Neural crest cell (in vitro differentiated cells): ENCODE results near the gene CRHR2. TPM values are rescaled to one million over a fixed set of nuclear protein-coding genes. Genes with fewer than 3 reads are reported as not detected.

Source experiments
- DNase-seq: peaks from one replicate; pipeline ENCODE4 v3.0.0; 2021; ENCODE audit warnings: low read depth, mixed read lengths, low spot score
- H3K27ac Mint-ChIP-seq: one replicate; pipeline ENCODE4 v1.8.0; 2021; ENCODE audit warnings: mild to moderate bottlenecking, mixed read lengths; ENCODE audit not compliant: unreplicated experiment
- H3K27me3 Mint-ChIP-seq: 2 replicates; pipeline ENCODE4 v1.8.0; 2021; ENCODE audit warnings: low read depth, mild to moderate bottlenecking, mixed read lengths
- H3K36me3 Mint-ChIP-seq: 2 replicates; pipeline ENCODE4 v1.8.0; 2021; ENCODE audit warnings: low read depth, mild to moderate bottlenecking, mixed read lengths
- H3K4me1 Mint-ChIP-seq: 2 replicates; pipeline ENCODE4 v1.8.0; 2021; ENCODE audit warnings: mixed read lengths
- H3K4me3 Mint-ChIP-seq: one replicate; pipeline ENCODE4 v1.8.0; 2021; ENCODE audit warnings: mild to moderate bottlenecking, mixed read lengths
- H3K9me3 Mint-ChIP-seq: 2 replicates; pipeline ENCODE4 v1.8.0; 2021; ENCODE audit warnings: mixed read lengths
- total RNA-seq: library from RNA; stranded (reverse); gene quantifications from 2 replicates; pipeline ENCODE4 v1.2.1, GENCODE V29; 2021
- TF ChIP-seq, protein P1 (sequence below): fragments of 200-600 bp; sonication (generic); conservative IDR thresholded peaks from 2 replicates; pipeline ENCODE4 v1.5.0; 2021; ENCODE audit warnings: antibody characterized with exemption, mild to moderate bottlenecking

The CRHR2 gene
- total RNA-seq, 1 donor from 2014 or later = not detected

DNA sequence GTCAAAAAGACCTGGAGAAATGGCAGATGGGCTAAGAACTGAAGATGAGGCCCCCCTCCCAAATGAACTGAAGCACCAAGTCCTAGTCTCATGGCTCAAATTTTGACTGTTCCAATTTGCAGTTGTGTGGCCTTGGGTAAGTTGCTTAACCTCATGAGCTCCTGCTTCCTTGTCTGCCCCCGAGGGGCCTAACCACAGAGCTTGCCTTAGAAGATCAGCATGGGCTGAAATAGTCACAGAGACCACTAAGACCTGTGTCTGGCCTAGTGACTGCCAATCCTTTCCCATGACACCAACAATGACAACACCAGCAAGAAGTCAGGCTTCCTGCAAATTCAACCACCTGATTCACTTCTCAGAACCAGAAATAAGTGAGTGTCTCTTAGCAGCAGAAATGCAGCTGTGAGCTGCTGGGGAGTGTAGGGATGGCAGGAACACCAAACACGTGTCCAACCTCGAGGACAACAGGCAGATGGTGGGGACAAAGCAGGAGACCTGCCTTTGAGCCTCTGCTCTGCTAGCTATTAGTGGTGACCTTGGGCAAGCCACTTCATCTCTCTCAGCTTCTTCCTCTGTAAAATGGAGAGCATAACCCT lies 23.7 kb downstream of the CRHR2 start:
- Mint-ChIP-seq H3K4me1 (no peaks in the 10 kb centered on the region), H3K36me3 (peaks cover 3% of the 10 kb centered on the region), H3K27ac (no peak overlapping the region)

DNA sequence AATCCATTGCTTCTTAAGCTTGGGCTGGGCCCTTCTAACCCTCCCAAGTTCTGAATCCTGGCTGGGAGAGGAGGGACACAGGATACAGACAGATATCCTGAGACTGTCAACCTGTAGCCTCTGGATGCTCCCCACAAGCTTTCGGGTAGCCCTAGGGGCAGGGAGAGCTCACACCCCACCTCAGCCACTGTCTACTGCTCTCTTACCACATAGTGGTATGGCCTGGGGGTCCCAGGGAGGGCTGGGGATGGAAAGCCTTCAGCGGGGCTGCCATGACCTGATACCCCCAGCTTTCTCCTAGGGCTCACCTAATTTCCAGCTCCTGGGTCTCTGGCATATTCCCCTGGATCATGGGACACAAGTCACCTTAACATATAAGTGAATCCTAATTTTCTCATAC lies 25.1 kb downstream of the CRHR2 start:
- H3K9me3 Mint-ChIP-seq = no peaks in the 10 kb centered on the region
- no peaks in the 10 kb centered on the region for H3K27me3 Mint-ChIP-seq
- H3K27ac Mint-ChIP-seq = peak overlapping the region; percentile 53
- DNase-seq = no peak
- H3K36me3 Mint-ChIP-seq = peaks cover 3% of the 10 kb centered on the region
- TF ChIP-seq, protein P1, sequence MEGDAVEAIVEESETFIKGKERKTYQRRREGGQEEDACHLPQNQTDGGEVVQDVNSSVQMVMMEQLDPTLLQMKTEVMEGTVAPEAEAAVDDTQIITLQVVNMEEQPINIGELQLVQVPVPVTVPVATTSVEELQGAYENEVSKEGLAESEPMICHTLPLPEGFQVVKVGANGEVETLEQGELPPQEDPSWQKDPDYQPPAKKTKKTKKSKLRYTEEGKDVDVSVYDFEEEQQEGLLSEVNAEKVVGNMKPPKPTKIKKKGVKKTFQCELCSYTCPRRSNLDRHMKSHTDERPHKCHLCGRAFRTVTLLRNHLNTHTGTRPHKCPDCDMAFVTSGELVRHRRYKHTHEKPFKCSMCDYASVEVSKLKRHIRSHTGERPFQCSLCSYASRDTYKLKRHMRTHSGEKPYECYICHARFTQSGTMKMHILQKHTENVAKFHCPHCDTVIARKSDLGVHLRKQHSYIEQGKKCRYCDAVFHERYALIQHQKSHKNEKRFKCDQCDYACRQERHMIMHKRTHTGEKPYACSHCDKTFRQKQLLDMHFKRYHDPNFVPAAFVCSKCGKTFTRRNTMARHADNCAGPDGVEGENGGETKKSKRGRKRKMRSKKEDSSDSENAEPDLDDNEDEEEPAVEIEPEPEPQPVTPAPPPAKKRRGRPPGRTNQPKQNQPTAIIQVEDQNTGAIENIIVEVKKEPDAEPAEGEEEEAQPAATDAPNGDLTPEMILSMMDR = no peak
- H3K4me3 Mint-ChIP-seq = no peak overlapping the region
- H3K4me1 Mint-ChIP-seq = no peaks in the 10 kb centered on the region

More for the DNA sequence above, 23.7 kb downstream of the CRHR2 start:
- Mint-ChIP-seq H3K4me3 (no peak overlapping the region), H3K27me3 (no peaks in the 10 kb centered on the region), H3K9me3 (no peaks in the 10 kb centered on the region)
- no peak for DNase-seq
- TF ChIP-seq, protein P1 = no peak

DNA sequence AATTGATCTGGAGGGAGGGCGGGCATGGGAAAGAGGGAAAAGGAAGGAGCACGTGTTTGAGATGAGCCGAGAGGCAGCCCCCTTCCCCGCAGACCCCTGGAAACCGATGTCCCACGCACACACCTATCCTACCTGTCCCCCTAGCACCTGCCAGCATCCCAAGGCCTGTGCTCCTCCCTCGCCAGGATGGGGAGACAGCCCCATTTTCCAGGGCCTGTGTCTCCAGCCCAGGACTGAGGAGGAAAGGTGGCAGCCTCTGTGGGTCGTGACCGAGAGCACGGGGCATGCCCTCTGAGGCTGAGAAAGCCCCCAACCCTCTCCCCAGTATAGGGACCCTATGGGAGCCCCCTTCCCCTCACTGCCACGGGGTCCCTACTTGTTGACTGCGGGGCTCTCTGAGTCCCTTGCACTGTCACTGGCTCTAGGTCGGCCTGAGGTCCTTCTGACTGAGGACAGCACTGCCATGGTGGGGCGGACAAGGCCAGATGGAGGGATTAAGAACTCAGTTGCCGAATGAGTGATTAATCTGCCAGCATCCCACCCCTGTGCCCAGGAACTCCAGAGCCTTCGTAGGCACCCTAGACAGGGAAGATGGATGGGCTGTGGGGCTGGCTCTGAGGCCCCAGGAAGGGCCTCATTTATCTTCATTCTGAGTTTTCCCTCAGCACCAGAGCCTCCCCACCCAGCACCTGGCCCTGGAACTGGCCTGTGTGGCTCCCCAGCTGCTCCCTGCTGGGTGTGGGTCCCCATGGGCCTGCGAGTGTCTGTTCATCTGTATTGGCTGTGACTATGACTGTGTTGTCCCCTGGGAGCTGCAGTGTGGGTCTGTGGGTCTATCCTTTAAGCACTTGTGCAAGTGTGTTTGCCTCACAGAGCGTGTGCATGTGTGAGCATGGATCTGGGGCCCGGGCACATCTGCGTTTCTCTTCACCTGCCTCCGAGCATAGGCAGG lies 26.0 kb downstream of the CRHR2 start:
- TF ChIP-seq, protein P1 = no peak
- Mint-ChIP-seq H3K4me3 (no peak overlapping the region), H3K9me3 (no peaks in the 10 kb centered on the region), H3K27me3 (no peaks in the 10 kb centered on the region), H3K27ac (peak overlapping the region; percentile 53), H3K4me1 (no peaks in the 10 kb centered on the region), H3K36me3 (peaks cover 3% of the 10 kb centered on the region)
- DNase-seq = no peak

DNA sequence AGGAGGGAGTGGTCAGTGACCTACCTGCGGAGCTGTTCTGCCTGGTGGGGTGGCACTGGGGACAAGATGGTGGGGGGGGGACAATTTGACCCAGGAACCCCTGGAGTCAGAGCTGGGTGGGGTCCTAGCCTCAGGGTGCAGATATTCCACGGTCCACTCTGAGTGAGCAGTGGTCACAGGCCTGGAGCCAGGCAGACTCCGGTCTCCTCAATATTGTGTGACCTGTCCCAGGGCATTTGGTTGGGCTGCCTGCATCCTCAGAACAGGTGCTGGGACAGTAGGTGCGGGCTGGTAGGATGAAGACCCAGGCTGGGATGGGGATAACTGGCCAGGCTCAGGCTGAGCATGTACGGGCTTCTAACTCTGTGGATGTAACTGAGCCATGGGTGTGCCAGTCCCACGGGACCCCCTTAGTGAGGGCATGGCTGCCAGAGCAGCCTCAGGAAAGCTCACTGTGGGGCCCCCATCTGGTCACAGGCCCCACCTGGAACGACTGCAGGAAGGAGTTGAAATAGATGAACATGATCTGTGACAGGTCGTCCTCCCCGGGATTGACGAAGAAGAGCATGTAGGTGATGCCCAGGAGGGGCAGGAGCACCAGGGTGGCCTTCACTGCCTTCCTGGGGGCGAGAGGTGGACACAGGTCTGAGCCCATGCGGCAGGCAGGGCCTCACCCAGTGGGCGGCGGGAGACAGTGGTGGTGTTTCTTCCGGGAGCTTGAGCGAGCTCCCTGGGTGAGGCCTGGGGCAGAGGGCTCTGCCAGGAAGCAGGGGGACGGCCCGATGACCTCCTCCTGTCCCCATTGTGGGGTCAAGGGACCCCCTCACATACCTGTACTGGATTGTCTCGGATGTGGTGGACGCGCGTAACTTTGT lies 26.9 kb downstream of the CRHR2 start:
- Mint-ChIP-seq H3K4me1 (no peaks in the 10 kb centered on the region), H3K27me3 (no peaks in the 10 kb centered on the region), H3K27ac (peak overlapping the region; percentile 62), H3K4me3 (no peak overlapping the region), H3K9me3 (no peaks in the 10 kb centered on the region), H3K36me3 (peaks cover 3% of the 10 kb centered on the region)
- DNase-seq = no peak
- TF ChIP-seq, protein P1 = no peak
